ENCODE data around the gene MARCHF6.
"Not testable (repeated sequence)": the region's sequence is repeated elsewhere in the genome, so short reads cannot be mapped to it uniquely, and the experiment has no call there.

MARCHF6 gene

DNA sequence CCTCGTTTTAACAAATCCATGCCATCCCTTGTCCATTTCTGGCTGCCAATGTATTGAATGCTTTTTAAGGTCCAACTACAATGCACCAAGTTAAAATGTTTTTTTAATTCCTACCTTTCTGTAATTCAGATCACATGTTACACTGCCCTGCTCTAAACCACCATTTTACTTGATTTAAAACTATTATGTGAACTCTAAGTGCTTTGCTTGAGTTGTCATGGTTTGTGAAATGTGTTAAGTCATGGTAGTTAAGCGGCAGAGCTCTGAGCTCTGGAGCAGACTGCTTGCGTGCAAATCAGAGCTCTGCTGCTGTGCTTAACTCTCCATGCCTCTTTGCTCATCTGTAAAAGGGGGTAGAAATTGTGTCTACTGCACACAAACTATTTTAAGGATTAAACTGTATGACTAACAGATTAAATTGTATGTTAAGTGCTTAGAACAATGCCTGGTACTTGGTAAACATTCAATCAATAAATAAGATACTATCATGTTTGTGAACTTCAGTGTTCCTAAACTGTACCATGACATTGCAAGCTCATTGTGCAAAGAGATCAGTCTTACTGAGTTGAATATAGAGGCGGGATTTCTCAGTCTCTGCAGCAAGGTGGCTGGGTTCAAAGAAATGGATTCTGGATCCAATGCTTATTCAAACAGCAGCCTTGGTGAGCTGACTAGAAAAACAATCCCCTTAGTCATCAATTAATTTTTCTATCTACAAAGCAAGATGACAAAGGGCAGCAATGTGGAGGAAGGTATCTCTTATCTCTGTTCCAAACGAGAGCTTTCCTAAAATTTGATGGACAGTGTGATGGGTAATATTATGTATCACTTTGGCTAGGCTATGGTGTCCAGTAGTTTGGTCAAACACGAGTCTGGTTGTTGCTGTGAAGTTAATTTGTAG, 29.7 kb upstream of the MARCHF6 start:
- no peak for DNase-seq (ENCODE audit: low spot score)

DNA sequence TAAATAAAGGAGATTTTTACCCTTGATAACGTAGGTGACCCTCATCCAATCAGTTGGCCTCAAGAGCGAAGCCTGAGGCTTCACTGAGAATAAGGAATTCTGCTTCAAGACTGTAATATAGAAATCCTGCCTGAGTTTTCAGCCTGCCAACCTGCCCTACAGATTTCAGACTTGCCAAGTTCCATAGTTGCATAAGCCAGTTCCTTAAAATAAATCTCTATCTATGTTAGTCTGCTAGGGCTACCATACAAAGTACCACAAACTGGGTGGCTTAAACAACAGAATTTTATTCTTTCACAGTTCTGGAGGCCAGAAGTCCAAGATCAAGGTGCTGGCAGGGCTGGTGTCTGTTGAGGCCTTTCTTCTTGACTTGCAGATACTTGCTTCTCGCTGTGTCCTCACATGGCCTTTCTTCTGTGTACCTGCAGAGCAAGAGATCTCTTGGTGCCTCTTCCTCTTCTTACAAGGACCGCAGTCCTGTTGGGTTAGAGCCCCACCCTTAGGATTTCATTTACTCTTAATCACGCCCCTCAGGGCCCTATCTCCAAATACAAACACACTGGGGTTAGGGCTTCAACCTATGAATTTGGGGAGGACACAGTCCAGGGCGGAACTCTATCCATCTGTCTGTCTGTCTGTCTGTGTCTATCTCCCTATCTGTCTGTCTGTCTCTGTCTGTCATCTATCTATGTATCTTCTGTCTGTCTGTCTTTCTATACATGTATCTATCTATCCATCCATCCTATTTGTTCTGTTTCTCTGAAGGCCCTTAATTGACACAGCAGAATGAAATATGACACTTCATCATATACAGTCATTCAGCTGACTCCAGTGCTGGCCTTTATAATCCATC, 28.8 kb upstream of the MARCHF6 start:
- no peak for DNase-seq (ENCODE audit: low spot score)

DNA sequence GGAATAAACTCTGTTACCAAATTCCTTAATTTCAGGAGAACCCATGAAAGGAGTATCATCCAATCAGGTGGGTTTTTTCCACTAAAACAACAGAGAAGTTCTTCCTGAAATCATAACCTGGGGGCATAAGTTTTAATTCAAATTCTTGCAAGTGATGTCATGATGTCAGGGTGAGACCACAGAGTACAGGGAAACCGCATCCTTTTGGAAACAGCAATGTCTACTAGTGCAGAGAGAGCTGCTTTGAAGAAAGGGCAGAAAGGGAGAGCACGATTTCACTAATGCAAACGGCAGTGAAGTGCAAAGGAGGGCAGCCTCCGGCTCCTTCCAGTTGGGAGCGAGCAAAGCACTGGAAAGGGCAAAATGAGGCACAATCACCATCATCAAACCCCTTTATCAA, 25.2 kb upstream of the MARCHF6 start:
- DNase-seq (ENCODE audit: low spot score) = no peak

DNA sequence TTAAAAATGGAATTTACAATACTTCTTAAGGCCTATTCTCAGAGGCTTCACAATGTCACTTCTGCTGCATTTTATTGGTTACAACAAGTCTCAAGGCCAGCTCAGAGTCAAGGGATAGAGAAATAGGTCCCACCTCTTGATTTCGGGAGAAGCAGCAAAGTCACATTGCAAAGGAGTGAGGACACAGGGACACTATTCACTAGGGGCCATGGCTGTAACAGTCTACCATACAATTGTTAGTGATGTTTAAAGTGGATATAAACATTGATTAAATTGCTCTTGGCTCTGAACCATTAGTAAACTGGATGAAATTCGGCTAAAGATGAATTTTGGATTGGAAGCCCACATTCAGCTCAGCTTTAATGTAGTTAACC, 24.1 kb upstream of the MARCHF6 start:
- no peak for DNase-seq (ENCODE audit: low spot score)

DNA sequence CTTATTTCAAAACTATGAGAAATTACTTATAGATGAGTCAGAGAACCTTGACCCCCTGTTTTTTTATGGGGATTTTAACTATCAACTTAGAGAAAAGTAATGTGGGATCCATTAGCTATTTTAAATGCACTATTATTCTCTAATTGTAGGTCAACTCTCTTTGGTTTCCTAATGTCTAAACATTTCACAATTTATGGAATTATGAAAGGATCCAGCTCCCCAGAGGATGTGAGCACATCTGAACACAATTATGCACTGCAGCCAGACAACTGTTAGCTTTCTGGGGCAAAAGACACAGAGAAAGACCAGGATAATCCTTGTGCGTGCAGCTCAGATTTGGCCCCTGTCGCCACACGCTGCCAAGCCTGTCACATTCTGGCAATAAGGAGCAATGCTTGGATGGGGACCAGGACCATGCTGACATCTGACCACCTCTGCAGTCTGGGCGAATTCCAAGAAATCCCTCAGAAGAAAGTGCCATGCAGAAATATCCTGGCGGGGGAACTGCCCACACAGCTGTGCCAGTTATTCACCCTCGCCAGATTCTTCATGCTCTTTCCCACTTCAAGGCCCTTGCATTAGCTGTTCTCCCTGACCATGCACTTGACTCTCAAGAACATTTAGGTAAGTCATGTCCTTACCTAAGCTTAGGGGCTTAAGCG, 23.5 kb upstream of the MARCHF6 start:
- DNase-seq (ENCODE audit: low spot score) = no peak

DNA sequence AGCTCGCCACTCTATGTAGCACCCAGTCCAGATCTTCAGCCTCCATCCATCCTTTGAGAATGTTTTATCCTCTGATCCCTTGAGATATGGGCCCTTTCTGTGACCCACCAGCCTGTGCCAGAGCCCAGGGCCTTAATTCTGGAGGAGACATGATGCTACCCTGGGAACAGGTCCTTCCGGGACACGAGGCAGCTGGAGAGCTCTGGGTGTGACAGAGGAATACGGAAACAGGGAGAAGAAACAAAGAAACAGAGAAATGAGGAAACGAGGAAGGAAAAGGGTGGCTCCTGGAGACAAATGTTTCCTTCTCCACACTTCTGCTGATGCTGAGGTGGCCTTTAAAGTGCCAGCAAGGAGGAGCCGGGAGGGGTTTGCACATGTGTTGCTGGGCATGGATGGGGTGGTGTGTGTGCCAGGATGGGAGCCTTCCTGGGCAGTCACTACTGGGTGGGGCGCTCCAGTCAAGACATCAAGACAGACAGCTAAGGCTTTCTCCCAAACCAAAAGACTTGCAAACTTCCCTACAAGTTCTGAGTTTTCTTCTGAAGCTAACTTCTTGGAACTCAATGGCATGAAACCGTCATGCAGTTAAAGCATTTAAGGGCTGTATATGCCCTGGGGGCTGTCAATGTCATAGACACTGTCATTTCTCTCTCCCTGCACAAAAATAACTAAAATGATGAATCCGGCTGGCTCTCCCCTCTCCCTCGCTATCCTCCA, 22.8 kb upstream of the MARCHF6 start:
- no peak for DNase-seq (ENCODE audit: low spot score)

DNA sequence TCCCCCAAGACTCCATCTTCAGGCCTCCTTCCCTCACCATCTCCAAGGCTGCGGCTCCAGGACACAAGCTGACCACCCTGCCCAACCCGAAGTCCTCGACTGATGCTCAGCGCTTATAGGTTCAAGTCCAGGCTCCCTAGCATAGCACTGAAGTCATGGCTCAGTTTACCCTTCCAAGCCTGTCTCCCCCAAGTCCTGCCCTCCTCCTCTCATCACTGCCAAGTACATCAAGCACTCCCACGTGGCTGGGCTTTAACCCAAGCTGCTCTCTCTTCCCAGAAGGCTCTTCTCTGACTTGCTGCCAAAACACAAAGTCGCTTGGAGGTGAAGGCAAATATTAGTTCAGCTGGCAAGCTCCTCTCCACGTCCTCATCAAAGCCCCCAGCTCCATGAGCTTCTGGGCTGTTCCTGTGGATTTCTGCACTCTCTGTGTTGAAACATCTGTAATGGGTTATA, 22.1 kb upstream of the MARCHF6 start:
- DNase-seq (ENCODE audit: low spot score) = no peak

DNA sequence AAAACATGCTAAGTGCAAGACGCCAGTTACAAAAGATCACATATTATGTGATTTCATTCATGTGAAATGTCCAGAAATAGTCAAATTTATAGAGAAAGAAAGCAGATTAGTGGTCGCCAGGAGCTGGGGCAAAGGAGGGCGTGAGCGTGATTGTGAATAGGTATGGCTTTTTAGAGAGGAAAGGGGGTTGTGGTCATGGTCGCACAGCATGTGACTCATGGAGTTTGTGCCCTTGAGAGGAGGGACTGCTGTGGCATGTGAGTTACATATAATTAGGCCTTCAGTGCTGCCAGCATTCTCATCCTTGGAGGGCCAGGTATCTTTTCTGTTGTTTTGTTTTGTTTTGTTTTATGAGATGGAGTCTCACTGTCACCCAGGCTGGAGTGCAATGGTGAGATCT, 21.2 kb upstream of the MARCHF6 start:
- no peak for DNase-seq (ENCODE audit: low spot score)

DNA sequence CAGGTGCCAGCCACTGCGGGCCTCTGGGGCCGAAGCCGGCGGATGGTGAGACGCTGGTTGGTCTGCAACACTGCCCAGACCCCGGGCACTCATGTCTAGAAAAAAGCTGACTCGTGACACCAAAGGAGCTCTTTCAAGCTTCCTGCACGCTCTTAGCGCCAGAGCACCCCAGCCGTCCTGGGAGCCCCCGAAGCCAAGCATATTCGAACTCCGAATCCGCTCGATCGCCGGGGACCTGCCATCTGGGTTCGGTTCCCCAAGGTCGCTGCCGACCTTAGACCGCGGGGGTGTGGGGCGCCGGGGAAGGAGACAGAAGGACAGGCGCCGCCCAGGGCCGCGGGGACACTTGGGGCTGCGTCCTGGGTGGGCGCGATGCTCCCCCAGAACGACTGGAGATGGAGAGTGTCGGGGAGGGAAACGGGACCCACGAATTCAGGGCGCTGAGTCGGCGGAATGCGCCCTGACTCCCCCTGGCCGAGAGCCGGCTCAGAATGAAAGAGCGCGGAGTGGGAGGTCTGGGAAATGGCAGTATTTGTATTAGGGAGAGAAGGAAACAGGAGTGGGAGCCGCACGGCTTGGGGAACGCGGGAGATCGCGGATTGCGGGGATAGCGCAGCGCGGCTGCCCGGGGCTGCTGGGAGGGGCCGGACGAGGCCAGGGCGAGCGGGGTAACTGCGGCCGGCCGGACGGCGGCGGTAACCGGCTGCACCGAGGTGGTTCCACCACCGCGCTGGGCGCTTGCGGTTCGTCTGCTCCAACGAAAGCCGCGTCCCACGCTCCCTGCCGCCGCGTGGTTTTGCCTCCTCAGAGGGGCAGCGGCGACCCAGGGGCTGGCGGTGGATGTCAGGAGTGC, 20.1 kb upstream of the MARCHF6 start:
- DNase-seq (ENCODE audit: low spot score) = no peak

DNA sequence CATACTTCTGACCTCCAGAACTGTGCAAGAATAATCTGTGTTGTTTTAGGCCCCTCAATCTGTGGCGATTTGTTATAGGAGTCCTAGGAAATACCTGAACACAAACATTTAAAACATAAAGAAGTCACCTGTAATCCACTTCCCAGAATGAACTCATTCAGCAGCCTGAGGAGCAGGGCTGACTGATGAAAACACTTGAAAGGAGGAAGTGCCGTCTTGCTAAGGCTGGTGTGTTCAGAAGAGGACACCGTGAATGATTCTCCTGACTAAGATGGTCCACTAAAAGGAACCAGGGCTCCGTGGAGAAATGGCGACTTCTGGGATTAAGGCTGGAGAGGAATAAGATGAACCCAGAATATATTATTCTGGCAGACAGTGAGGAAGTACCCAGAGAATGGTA, 18.7 kb upstream of the MARCHF6 start:
- no peak for DNase-seq (ENCODE audit: low spot score)

DNA sequence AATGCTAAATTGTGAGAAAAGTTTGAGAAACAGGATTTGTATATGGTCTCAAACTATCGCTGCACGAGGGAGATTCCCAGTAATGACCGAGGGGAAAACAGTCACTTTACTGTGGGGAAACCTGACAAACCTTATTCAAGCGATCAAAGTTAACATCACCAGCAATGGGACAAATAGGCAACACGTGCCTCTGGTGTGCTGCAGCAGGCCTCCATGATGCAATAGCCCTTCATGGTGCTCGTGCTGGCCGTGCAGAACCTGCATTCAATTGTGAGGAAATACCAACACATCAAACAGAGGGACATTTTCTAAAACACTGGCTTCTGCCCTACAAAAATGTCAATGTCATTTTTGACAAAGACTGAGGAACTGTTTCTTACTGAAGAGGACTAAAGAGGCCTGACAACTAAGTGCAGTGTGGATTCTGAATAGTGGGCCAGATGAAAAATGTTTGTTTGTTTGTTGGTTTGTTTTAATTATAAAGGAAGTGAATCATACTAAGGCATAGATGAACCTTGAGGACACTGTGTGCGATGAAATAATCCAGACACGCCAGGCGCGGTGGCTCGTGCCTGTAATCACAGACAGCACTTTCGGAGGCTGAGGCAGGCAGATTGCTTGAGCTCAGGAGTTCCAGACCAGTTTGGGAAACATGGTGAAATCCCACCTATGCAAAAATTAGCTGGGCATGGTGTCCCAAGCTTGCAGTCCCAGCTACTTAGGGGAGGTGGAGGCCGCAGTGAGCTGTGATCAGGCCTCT, 17.6 kb upstream of the MARCHF6 start:
- no peak for DNase-seq (ENCODE audit: low spot score)

DNA sequence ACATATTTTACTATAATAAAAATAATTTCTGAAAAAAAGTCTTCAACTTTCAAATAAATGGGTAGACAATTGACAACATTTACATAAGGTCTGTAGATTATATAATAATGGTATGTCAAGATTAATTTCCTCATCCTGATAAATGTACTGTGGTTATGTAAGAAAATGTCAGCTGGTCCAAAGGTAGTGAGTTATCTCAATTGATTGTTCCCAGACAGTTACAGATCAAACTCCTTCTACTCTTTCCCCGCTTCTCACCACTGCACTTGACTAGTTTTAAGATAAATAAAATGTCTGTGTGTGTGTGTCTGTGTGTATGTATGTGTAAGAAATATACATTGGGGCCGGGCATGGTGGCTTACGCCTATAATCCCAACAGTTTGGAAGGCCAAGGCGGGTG, 16.4 kb upstream of the MARCHF6 start:
- no peak for DNase-seq (ENCODE audit: low spot score)

DNA sequence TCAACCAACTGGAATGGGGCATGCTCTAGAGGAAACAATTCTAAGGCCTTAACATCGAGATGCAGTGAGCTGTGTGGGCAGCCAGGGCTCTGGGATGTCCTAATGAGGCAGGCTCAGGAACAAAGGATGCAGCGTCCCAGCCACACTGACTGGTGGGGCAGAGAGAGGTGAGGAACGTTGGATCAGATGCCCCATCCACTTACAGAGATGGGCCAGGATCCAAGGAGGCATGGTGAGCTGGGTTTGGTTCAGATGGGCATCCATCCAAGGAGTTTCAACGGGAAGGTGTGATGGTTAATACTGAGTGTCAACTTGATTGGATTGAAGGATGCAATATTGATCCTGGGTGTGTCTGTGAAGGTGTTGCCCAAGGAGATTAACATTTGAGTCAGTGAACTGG, 15.5 kb upstream of the MARCHF6 start:
- no peak for DNase-seq (ENCODE audit: low spot score)

DNA sequence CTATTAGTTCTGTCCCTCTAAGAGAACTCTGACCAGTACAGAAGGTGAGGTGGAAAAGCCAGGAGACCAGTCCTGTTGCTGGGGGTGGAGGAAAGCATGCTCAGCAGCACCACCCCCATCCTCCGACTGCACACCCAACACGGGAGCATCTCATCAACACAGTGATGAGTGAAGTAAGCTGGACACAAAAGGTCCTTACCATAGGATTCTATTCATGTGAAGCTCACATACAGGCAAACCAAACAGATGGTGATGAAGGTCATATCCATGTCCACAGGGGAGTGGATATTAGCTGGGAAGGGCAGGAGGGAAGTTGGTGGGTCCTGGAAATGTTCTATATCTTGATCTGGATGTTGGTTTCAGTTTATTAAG, 14.8 kb upstream of the MARCHF6 start:
- no peak for DNase-seq (ENCODE audit: low spot score)

DNA sequence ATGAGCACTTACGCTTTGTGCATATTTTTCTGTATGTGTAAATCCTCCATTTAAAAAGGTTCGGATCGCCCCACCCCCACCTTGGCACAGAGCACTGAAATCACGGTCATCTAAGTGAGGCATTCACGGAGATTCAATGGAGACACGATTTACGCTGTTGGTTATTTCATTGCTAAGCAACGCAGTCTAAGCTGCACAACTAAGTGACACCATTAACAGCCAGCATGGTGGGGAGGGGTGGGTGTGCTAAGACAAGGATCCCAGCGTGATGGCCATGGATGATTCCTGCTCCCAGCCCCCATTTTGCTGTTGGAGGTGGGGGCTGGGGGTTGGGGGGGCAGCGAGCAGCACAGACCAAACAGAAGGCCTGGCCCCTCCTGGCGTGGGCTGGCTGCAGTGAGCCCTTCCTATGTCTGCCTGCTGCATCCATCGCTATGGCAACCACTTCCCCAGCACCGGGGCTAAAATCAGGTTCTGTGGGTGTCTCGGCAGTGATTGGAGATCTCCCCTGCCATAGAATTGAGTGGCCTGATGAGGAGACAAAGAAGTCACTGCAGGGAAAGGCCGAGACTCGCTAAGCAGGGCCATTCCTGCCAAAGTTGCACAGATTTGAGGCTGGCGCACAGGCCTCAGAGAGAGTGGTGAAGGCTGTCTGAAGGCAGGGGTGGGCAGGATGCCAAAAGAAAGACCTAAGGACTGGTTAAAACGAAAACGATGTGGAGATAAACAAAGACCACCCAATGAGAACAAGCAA, 14.3 kb upstream of the MARCHF6 start:
- DNase-seq (ENCODE audit: low spot score) = no peak

DNA sequence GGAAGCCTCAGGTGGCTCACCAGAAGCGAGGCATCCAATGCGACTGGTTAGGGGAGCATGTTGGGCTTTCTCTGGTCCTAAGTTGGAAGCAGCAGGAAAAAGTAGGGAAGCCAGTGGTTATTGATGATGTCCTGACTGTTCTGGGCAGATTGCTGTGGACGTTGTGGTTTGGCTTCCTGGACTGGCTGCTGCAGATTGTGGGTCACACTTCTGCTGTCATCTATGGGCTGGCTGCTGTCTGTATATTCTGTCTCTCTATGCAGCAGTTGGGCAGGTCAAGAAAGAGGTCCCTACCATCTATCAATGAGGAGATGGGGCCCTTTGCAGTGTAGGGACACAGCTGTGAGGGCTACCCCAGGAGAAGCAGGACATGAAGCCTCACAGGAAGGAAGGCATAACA, 13.5 kb upstream of the MARCHF6 start:
- DNase-seq (ENCODE audit: low spot score) = no peak

DNA sequence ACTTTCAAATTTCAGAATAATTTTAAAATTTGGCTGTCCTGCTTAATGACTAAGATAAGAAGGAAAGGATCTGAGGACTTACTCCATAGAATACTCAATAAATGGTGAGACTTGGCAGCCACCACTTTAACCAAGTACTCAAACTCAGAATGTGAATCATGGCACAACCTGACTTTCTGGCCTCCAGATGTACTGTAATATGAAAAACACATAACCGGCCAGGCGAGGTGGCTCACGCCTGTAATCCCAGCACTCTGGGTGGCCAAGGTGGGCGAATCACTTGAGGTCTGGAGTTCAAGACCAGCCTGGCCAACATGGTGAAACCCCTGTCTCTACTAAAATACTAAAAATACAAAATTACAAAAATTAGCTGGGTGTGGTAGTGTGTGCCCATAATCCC, 10.0 kb upstream of the MARCHF6 start:
- DNase-seq (ENCODE audit: low spot score) = no peak

DNA sequence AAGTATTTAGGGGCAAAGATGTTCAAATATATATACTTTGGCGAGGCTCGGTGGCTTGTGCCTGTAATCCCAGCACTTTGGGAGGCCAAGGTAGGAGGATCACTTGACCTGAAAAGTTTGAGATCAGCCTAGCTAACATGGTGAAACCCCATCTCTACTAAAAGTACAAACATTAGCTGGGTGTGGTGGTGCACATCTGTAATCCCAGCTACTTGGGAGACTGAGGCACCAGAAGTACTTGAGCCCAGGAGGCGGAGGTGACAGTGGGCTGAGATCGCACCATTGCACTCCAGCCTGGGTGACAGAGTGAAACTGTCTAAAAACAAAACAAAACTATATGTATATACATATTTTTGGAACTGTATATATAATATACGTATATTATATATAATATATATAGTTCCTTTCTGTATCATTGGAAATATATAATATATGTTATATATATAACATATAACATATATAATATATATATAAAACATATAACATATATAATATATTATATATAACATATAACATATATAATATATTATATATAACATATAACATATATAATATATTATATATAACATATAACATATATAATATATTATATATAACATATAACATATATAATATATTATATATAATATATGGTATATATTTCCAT, 8.9 kb upstream of the MARCHF6 start:
- DNase-seq (ENCODE audit: low spot score) = not testable (repeated sequence)

DNA sequence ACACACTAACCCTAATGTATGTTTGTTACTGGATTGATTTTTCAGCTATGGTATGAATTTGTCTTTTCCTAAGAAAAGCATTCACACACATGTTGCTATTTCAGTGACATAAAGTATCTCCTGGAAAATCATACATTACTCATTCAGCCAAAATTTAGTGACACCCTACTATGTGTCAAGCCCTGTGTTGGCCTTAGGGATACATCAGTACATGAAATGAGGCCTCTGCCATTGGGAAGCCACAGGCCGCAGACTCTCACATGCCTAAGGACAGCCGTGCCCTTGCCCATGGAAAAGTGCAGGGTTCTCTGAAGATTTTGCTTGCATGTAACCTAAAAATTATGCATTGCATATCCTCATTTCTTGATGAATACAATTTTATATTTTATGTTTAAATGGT, 5.2 kb upstream of the MARCHF6 start:
- no peak for DNase-seq (ENCODE audit: low spot score)
